GM12878 (cell line): ENCODE results near the gene CPA2. TPM values are rescaled to one million over a fixed set of nuclear protein-coding genes. Genes with fewer than 3 reads are reported as not detected.

Source experiments
- ATAC-seq: fragments of 200-7000 bp; cut with Tn5 transposase; 3 replicates; pipeline ENCODE4 v1.9.1; 2020; ENCODE audit warnings: mild to moderate bottlenecking, moderate library complexity
- BruUV-seq: library from RNA; stranded (reverse); fragments of 400-500 nt; replicated peaks from 2 replicates; lab custom pipeline; 2021; lab: Mats Ljungman, UMichigan
- CTCF ChIA-PET: fragments of 300-600 bp; sonication (Branson Sonifier 250); formaldehyde crosslinking; extraction: SDS; loops from one replicate; lab custom pipeline; 2021; ENCODE audit warnings: inconsistent platforms; lab: Yijun Ruan, JAX
- POLR2A ChIA-PET: fragments of 350-600 bp; formaldehyde crosslinking; extraction: SDS; loops from one replicate; lab custom pipeline; 2021; ENCODE audit warnings: inconsistent platforms; lab: Charles Lee
- RAD21 ChIA-PET: fragments of 300-600 bp; sonication (Branson Sonifier 250); formaldehyde crosslinking; loops from one replicate; lab custom pipeline; 2023; ENCODE audit warnings: antibody characterized with exemption; ENCODE audit not compliant: unreplicated experiment; lab: Charles Lee
- SMC1A ChIA-PET: fragments of 300-600 bp; sonication (Branson Sonifier 250); formaldehyde crosslinking; loops from one replicate; lab custom pipeline; 2023; ENCODE audit not compliant: unreplicated experiment, uncharacterized antibody; lab: Charles Lee
- DNase-seq: peaks from one replicate; pipeline ENCODE4 v3.0.0-alpha.2; 2011; ENCODE audit warnings: low read depth, low spot score
- FAIRE-seq: peaks from 3 replicates; lab custom pipeline; 2011; peaks lifted over from hg19 to GRCh38; lab: Jason Lieb, UNC
- H2AFZ ChIP-seq: 2 replicates; pipeline ENCODE4 v1.6.0; 2011; ENCODE audit warnings: low read depth, low read length, control low read depth; ENCODE audit not compliant: control insufficient read depth
- H3K27ac ChIP-seq: 2 replicates; pipeline ENCODE4 v1.5.1; 2011; ENCODE audit warnings: control low read depth; ENCODE audit not compliant: control insufficient read depth, insufficient read depth
- H3K27me3 ChIP-seq, 2 experiments: replicated peaks in 1 of 2; 2 replicates each; pipeline versions ENCODE4 v1.6.0 to v1.6.1; 2011; ENCODE audit warnings: low read length in 1 of 2; ENCODE audit not compliant: control insufficient read depth in 2 of 2, insufficient read depth in 2 of 2
- H3K36me3 ChIP-seq, 2 experiments: 2 replicates each; pipeline ENCODE4 v1.5.1; 2011; ENCODE audit warnings: low read length in 1 of 2; ENCODE audit not compliant: control insufficient read depth in 2 of 2, insufficient read depth in 2 of 2
- H3K4me1 ChIP-seq: 2 replicates; pipeline ENCODE4 v1.6.1; 2011; ENCODE audit warnings: mild to moderate bottlenecking, low read length, moderate library complexity, mixed read lengths; ENCODE audit not compliant: control insufficient read depth, insufficient read depth
- H3K4me2 ChIP-seq: 2 replicates; pipeline ENCODE4 v1.6.0; 2011; ENCODE audit warnings: control low read depth; ENCODE audit not compliant: control insufficient read depth, insufficient read depth
- H3K4me3 ChIP-seq: fragments of 200-600 bp; sonication (generic); 2 replicates; pipeline ENCODE4 v1.5.1; 2016
- H3K79me2 ChIP-seq: 2 replicates; pipeline ENCODE4 v1.6.0; 2011; ENCODE audit warnings: low read length; ENCODE audit not compliant: control insufficient read depth, insufficient read depth
- H3K9ac ChIP-seq: 2 replicates; pipeline ENCODE4 v1.8.0; 2011; ENCODE audit warnings: low read length, control low read depth, mixed read lengths; ENCODE audit not compliant: control insufficient read depth, insufficient read depth
- H3K9me3 ChIP-seq: replicated peaks from 3 replicates; pipeline ENCODE4 v1.5.1; 2011; ENCODE audit warnings: mild to moderate bottlenecking, low read length; ENCODE audit not compliant: control insufficient read depth, insufficient read depth
- H4K20me1 ChIP-seq: 2 replicates; pipeline ENCODE4 v1.6.0; 2011; ENCODE audit not compliant: control insufficient read depth, insufficient read depth
- EGR1 ChIP-seq, 2 experiments: IDR thresholded peaks; 1 replicate in 1 of 2; 2 replicates in 1 of 2; pipeline ENCODE4 v1.6.1; 2011 to 2012; ENCODE audit warnings: low read depth in 2 of 2, low read length in 2 of 2, borderline replicate concordance in 1 of 2, mild to moderate bottlenecking in 1 of 2, moderate library complexity in 1 of 2
- EP300 ChIP-seq, 2 experiments: fragments of 150-350 bp in 1 of 2; IDR thresholded peaks; 2 replicates each; pipeline ENCODE4 v1.6.1; 2011 to 2012; ENCODE audit warnings: low read depth in 2 of 2, low read length in 2 of 2, borderline replicate concordance in 1 of 2, improper control_type of control experiment in 1 of 2, inconsistent platforms in 1 of 2; ENCODE audit not compliant: control insufficient read depth in 1 of 2
- HCFC1 ChIP-seq: fragments of 150-350 bp; IDR thresholded peaks from 2 replicates; pipeline ENCODE4 v1.6.1; 2014; ENCODE audit warnings: low read length
- IRF4 ChIP-seq: IDR thresholded peaks from 2 replicates; pipeline ENCODE4 v1.6.1; 2011; ENCODE audit warnings: low read depth, low read length
- MTA3 ChIP-seq: IDR thresholded peaks from 2 replicates; pipeline ENCODE4 v1.6.1; 2012; ENCODE audit warnings: low read length, inconsistent platforms, borderline replicate concordance
- NRF1 ChIP-seq: conservative IDR thresholded peaks from 2 replicates; pipeline ENCODE4 v1.6.1; 2011; ENCODE audit warnings: mild to moderate bottlenecking, low read depth, low read length, improper control_type of control experiment
- PAX8 ChIP-seq: fragments of 450-650 bp; IDR thresholded peaks from 2 replicates; pipeline ENCODE4 v1.6.1; 2017; ENCODE audit warnings: mild to moderate bottlenecking, moderate library complexity
- RAD51 ChIP-seq: fragments of 450-650 bp; IDR thresholded peaks from 2 replicates; pipeline ENCODE4 v1.6.1; 2016; ENCODE audit warnings: moderate library complexity, mild to moderate bottlenecking, inconsistent platforms
- RB1 ChIP-seq: fragments of 450-650 bp; formaldehyde crosslinking; IDR thresholded peaks from 2 replicates; pipeline ENCODE4 v1.6.1; 2017; ENCODE audit warnings: mild to moderate bottlenecking, borderline replicate concordance
- RFX5 ChIP-seq: IDR thresholded peaks from 2 replicates; pipeline ENCODE4 v1.6.1; 2011; ENCODE audit warnings: low read depth, low read length, improper control_type of control experiment
- TBL1XR1 ChIP-seq: IDR thresholded peaks from 2 replicates; pipeline ENCODE4 v1.6.1; 2012; ENCODE audit warnings: low read depth, low read length, improper control_type of control experiment
- ZNF384 ChIP-seq: IDR thresholded peaks from 2 replicates; pipeline ENCODE4 v1.6.1; 2012; ENCODE audit warnings: low read depth, mild to moderate bottlenecking, low read length, improper control_type of control experiment, borderline replicate concordance
- WGBS: methylation state at CpG from one replicate; pipeline ENCODE4 v1.1.6; 2016; ENCODE audit warnings: low lambda C conversion rate; ENCODE audit not compliant: insufficient replicate concordance, insufficient coverage; ENCODE audit errors: missing lambda C conversion rate; 5-methylcytosine and 5-hydroxymethylcytosine counted together
- in situ Hi-C: fragments of 300-500 bp; cut with MboI; formaldehyde crosslinking; loops from 9 replicates; pipeline ENCODE4 v1.14.3; 2018; ENCODE audit warnings: mixed read lengths
- intact Hi-C: fragments of 100-400 bp; cut with micrococcal nuclease; formaldehyde crosslinking; loops from one replicate; pipeline ENCODE4 v1.14.2; 2022; ENCODE audit not compliant: unreplicated experiment
- polyA plus RNA-seq, 11 experiments: library from polyadenylated mRNA; depleted of rRNA in 4 of 11; unstranded in 6 of 11; stranded (reverse) in 5 of 11; fragments of >200 nt; fragmentation: Nextera tagmentation in 4 of 11; fragmentation: Illumina TruSeq in 1 of 11; extraction: Ambion mirVana in 4 of 11; extraction: Trizol in 1 of 11; gene quantifications; 1 replicate in 1 of 11; 2 replicates in 10 of 11; pipeline versions ENCODE4 v1.2.1 to v1.2.3, GENCODE V29; 2011 to 2016; ENCODE audit warnings: inconsistent platforms in 2 of 11, missing spikeins in 2 of 11, low read depth in 1 of 11
- total RNA-seq, 4 experiments: library from RNA; depleted of rRNA in 3 of 4; stranded (reverse); fragments of >200 nt in 3 of 4; fragmentation: Illumina TruSeq in 1 of 4; extraction: Trizol in 1 of 4; gene quantifications; 2 replicates each; pipeline versions ENCODE4 v1.2.1 to v1.2.3, GENCODE V29; 2013 to 2021
- TF ChIP-seq, protein P1 (sequence below): fragments of 450-650 bp; IDR thresholded peaks from 2 replicates; pipeline ENCODE4 v1.6.1; 2017; ENCODE audit warnings: mild to moderate bottlenecking, moderate library complexity
- TF ChIP-seq, protein P2 (sequence below): fragments of 150-350 bp; IDR thresholded peaks from 2 replicates; pipeline ENCODE4 v1.6.1; 2014; ENCODE audit warnings: mild to moderate bottlenecking, low read depth, low read length
- TF ChIP-seq, protein P3 (sequence below): IDR thresholded peaks from 2 replicates; pipeline ENCODE4 v1.6.1; 2011; ENCODE audit warnings: mild to moderate bottlenecking, low read depth, low read length, moderate library complexity; ENCODE audit not compliant: insufficient replicate concordance
- TF ChIP-seq, protein P4 (sequence below): IDR thresholded peaks from 2 replicates; pipeline ENCODE4 v1.6.1; 2011; ENCODE audit warnings: low read depth, low read length, improper control_type of control experiment, borderline replicate concordance

Gene CPA2
- total and polyA plus RNA-seq, 10 of the 15 experiments (the other 5 are each of a cell fraction or from before 2014, with no cell fraction given): 0.04 to 1.9 TPM; not detected in 8

DNA sequence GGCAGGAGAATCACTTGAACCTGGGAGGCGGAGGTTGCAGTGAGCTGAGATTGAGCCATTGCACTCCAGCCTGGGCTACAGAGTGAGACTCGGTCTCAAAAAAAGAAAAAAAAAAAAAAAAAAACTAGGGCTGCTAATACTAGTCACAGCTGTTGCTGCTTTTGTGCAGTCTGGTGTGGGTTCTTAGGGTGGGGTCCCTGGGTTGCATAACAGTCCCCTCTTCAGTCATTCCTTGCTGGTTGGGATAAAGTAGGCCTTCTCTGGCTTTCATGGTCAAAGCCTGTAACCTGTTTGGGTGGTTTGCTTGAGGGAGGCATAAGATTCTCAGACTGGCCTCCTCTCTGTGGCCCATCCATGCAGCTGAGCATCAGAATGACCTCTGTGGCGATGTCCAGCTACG lies 44.9 kb upstream of the CPA2 start:
- no peaks in the 10 kb centered on the region for H4K20me1 ChIP-seq
- BruUV-seq: no TSS peak
- POLR2A ChIA-PET: interaction anchor here (0.6 kb wide), 1 partner anchor 889 kb away, joined by 5 read pairs; no protein-coding TSS in a partner anchor
- no peak for ATAC-seq
- SMC1A ChIA-PET: no interaction called here
- no peaks in the 10 kb centered on the region for H3K36me3 ChIP-seq
- no peak overlapping the region for H3K4me3 ChIP-seq
- no peak overlapping the region for H3K4me2 ChIP-seq
- FAIRE-seq: no peak
- CTCF ChIA-PET: interaction anchor here (0.6 kb wide), 1 partner anchor 9 kb away, joined by 3 read pairs; no protein-coding TSS in a partner anchor
- no peak for DNase-seq
- RAD21 ChIA-PET: no interaction called here
- H3K4me1 ChIP-seq: no peaks in the 10 kb centered on the region
- no peaks in the 10 kb centered on the region for H3K27me3 ChIP-seq
- 80% methylated on average over 3 of the region's 4 CpGs for WGBS
- H3K9ac ChIP-seq: no peak overlapping the region
- no peaks in the 10 kb centered on the region; the same call in 2 of the 3 replicates for H3K9me3 ChIP-seq
- in situ Hi-C loops: no loop called here
- no peaks in the 10 kb centered on the region for H3K79me2 ChIP-seq
- H3K27ac ChIP-seq: no peak overlapping the region
- no peak overlapping the region for H2AFZ ChIP-seq
- intact Hi-C loops: no loop called here
- TF ChIP-seq, protein P1, sequence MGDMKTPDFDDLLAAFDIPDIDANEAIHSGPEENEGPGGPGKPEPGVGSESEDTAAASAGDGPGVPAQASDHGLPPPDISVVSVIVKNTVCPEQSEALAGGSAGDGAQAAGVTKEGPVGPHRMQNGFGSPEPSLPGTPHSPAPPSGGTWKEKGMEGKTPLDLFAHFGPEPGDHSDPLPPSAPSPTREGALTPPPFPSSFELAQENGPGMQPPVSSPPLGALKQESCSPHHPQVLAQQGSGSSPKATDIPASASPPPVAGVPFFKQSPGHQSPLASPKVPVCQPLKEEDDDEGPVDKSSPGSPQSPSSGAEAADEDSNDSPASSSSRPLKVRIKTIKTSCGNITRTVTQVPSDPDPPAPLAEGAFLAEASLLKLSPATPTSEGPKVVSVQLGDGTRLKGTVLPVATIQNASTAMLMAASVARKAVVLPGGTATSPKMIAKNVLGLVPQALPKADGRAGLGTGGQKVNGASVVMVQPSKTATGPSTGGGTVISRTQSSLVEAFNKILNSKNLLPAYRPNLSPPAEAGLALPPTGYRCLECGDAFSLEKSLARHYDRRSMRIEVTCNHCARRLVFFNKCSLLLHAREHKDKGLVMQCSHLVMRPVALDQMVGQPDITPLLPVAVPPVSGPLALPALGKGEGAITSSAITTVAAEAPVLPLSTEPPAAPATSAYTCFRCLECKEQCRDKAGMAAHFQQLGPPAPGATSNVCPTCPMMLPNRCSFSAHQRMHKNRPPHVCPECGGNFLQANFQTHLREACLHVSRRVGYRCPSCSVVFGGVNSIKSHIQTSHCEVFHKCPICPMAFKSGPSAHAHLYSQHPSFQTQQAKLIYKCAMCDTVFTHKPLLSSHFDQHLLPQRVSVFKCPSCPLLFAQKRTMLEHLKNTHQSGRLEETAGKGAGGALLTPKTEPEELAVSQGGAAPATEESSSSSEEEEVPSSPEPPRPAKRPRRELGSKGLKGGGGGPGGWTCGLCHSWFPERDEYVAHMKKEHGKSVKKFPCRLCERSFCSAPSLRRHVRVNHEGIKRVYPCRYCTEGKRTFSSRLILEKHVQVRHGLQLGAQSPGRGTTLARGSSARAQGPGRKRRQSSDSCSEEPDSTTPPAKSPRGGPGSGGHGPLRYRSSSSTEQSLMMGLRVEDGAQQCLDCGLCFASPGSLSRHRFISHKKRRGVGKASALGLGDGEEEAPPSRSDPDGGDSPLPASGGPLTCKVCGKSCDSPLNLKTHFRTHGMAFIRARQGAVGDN: no peak
- TF ChIP-seq IRF4 (no peak), RB1 (no peak), ZNF384 (no peak), EP300 (IDR thresholded peaks at IDR 0.05; ENCODE audit: borderline replicate concordance in 1 of 2, control insufficient read depth in 1 of 2, low read depth in 2 of 2, low read length in 2 of 2) (no peak), PAX8 (no peak), TBL1XR1 (no peak), EGR1 (IDR thresholded peaks at IDR 0.05; ENCODE audit: borderline replicate concordance in 1 of 2, low read depth in 2 of 2, low read length in 2 of 2) (no peak), RAD51 (no peak), MTA3 (no peak), NRF1 (no peak), HCFC1 (no peak), RFX5 (no peak)
- TF ChIP-seq, protein P2, sequence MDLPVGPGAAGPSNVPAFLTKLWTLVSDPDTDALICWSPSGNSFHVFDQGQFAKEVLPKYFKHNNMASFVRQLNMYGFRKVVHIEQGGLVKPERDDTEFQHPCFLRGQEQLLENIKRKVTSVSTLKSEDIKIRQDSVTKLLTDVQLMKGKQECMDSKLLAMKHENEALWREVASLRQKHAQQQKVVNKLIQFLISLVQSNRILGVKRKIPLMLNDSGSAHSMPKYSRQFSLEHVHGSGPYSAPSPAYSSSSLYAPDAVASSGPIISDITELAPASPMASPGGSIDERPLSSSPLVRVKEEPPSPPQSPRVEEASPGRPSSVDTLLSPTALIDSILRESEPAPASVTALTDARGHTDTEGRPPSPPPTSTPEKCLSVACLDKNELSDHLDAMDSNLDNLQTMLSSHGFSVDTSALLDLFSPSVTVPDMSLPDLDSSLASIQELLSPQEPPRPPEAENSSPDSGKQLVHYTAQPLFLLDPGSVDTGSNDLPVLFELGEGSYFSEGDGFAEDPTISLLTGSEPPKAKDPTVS: no peak
- TF ChIP-seq, protein P3, sequence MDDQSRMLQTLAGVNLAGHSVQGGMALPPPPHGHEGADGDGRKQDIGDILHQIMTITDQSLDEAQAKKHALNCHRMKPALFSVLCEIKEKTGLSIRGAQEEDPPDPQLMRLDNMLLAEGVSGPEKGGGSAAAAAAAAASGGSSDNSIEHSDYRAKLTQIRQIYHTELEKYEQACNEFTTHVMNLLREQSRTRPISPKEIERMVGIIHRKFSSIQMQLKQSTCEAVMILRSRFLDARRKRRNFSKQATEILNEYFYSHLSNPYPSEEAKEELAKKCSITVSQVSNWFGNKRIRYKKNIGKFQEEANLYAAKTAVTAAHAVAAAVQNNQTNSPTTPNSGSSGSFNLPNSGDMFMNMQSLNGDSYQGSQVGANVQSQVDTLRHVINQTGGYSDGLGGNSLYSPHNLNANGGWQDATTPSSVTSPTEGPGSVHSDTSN: no peak
- TF ChIP-seq, protein P4, sequence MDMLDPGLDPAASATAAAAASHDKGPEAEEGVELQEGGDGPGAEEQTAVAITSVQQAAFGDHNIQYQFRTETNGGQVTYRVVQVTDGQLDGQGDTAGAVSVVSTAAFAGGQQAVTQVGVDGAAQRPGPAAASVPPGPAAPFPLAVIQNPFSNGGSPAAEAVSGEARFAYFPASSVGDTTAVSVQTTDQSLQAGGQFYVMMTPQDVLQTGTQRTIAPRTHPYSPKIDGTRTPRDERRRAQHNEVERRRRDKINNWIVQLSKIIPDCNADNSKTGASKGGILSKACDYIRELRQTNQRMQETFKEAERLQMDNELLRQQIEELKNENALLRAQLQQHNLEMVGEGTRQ: no peak
